Measurements from ENCODE around the gene NDUFAF8. TPM values are rescaled to one million over a fixed set of nuclear protein-coding genes. Genes with fewer than 3 reads are reported as not detected.

The NDUFAF8 gene
- total RNA-seq, 1 experiment from 2014 or later: 60.1 TPM

DNA sequence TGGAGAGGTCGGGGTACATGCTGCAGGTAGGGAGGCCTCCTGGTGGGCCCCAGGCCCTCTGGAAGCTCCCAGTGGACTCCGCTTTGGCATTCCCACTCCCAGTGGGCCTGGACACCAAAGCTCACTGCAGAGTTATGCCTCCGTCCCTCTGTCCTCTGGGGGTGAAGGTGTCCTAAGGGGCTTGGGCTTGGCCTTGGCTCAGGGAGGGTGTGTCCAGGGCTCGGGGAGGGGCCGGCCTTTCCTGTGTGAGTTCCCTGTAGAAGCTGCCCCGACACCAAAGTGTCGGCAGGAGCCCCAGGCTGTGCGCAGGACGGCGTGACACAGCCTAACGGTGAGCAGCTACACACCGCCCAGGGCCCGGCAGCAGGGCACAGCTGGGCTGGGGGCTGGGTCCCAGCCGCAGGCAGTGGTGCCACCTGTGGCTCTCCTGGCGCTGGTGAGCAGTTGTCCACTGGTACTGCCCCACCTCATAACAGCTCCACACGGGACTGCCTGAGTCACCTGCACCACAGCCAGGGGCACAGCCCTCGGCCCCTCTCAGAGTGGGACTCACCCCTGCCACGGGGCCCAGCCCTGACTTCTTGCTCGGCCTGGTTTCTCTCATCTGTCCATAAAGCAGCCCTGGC lies 6.4 kb upstream of the NDUFAF8 start:
- Histone ChIP-seq H4K20me1 (ENCODE audit: control insufficient read depth, insufficient read depth, insufficient read length) (peaks cover 2% of the 10 kb centered on the region), H2BK20ac (ENCODE audit: low read depth, low read length, poor library complexity, severe bottlenecking) (no peak overlapping the region), H3K56ac (ENCODE audit: insufficient read length, low read depth, low read length) (no peak overlapping the region), H3K23ac (ENCODE audit: insufficient read length, low read depth, low read length) (no peak overlapping the region), H2AK5ac (ENCODE audit: insufficient read length, low read length) (no peak overlapping the region), H3K4me1 (ENCODE audit: insufficient read depth, low read length) (no peaks in the 10 kb centered on the region), H4K91ac (ENCODE audit: insufficient read length, low read depth, low read length) (no peak overlapping the region), H3K23me2 (ENCODE audit: insufficient read length, low read depth, low read length, poor library complexity, severe bottlenecking) (no peaks in the 10 kb centered on the region), H3K27me3 (ENCODE audit: insufficient read depth, low read length) (no peaks in the 10 kb centered on the region), H3K79me1 (ENCODE audit: insufficient read depth, low read depth, low read length, poor library complexity, severe bottlenecking) (no peaks in the 10 kb centered on the region), H3K18ac (ENCODE audit: insufficient read length, low read depth, low read length) (no peak overlapping the region), H3K9me3 (ENCODE audit: control insufficient read depth, low read depth, low read length) (no peaks in the 10 kb centered on the region), H3K4ac (ENCODE audit: low read depth, low read length) (no peak overlapping the region), H3K9ac (ENCODE audit: extremely low read depth, insufficient read length, low read length) (no peak overlapping the region), H3K4me2 (ENCODE audit: insufficient read depth, insufficient read length, low read length) (no peak overlapping the region), H2BK15ac (ENCODE audit: low read depth, low read length) (no peak overlapping the region), H4K8ac (replicated peaks; ENCODE audit: insufficient read length, low read depth, low read length) (no peak overlapping the region), H4K5ac (ENCODE audit: insufficient read length, low read depth, low read length) (no peak overlapping the region), H2AFZ (ENCODE audit: low read length) (no peak overlapping the region), H2BK120ac (ENCODE audit: low read depth, low read length, poor library complexity, severe bottlenecking) (no peak overlapping the region), H3K27ac (ENCODE audit: insufficient read length, low read depth, low read length) (no peak overlapping the region), H3K14ac (ENCODE audit: insufficient read depth, low read length) (no peak overlapping the region), H2BK12ac (ENCODE audit: insufficient read length, low read depth, low read length) (no peak overlapping the region), H3K79me2 (ENCODE audit: insufficient read depth, low read length) (peaks cover 2% of the 10 kb centered on the region; the same call in 1 of the 2 replicates), H3T11ph (ENCODE audit: low read length) (no peak overlapping the region), H2BK5ac (ENCODE audit: insufficient read length, low read length) (no peak overlapping the region)
- DNase-seq: no peak
- no peaks in the 10 kb centered on the region for H3K9me3 Mint-ChIP-seq
- peaks cover 2 to 3% of the 10 kb centered on the region in 2 experiments for H3K4me1 Mint-ChIP-seq
- no peak overlapping the region for H3K4me3 Mint-ChIP-seq
- TF ChIP-seq, protein P1, sequence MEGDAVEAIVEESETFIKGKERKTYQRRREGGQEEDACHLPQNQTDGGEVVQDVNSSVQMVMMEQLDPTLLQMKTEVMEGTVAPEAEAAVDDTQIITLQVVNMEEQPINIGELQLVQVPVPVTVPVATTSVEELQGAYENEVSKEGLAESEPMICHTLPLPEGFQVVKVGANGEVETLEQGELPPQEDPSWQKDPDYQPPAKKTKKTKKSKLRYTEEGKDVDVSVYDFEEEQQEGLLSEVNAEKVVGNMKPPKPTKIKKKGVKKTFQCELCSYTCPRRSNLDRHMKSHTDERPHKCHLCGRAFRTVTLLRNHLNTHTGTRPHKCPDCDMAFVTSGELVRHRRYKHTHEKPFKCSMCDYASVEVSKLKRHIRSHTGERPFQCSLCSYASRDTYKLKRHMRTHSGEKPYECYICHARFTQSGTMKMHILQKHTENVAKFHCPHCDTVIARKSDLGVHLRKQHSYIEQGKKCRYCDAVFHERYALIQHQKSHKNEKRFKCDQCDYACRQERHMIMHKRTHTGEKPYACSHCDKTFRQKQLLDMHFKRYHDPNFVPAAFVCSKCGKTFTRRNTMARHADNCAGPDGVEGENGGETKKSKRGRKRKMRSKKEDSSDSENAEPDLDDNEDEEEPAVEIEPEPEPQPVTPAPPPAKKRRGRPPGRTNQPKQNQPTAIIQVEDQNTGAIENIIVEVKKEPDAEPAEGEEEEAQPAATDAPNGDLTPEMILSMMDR (conservative IDR thresholded peaks at IDR 0.05): no peak
- H3K27me3 Mint-ChIP-seq (ENCODE audit: low read depth): no peaks in the 10 kb centered on the region
- H3K36me3 Mint-ChIP-seq (ENCODE audit: insufficient read depth in 1 of 3, low read depth in 3 of 3): peaks cover 11 to 18% (median 14%) of the 10 kb centered on the region in 3 experiments
- WGBS (ENCODE audit: extremely low coverage, insufficient read length, low lambda C conversion rate): no CpG with 5 or more reads among the region's 19 CpGs
- H3K27ac Mint-ChIP-seq: no peak overlapping the region
